K562 (cell line): ENCODE data around the gene PRICKLE3. TPM values are rescaled to one million over a fixed set of nuclear protein-coding genes. Genes with fewer than 3 reads are reported as not detected.

Experiments
- CBX8 ChIP-seq: fragments of 200-600 bp; sonication (generic); IDR thresholded peaks from 2 replicates; pipeline ENCODE4 v1.6.1; 2012; ENCODE audit warnings: borderline replicate concordance, mixed run types, low read depth, mild to moderate bottlenecking, moderate library complexity, mixed read lengths, low read length, control low read depth, inconsistent platforms; ENCODE audit not compliant: poor library complexity, severe bottlenecking; ENCODE audit errors: extremely low read depth
- DACH1 ChIP-seq: fragments of 450-650 bp; IDR thresholded peaks from 2 replicates; pipeline ENCODE4 v1.6.1; 2018; ENCODE audit not compliant: partially characterized antibody
- DIDO1 ChIP-seq: fragments of 450-650 bp; IDR thresholded peaks from 2 replicates; pipeline ENCODE4 v1.6.1; 2016; ENCODE audit warnings: low read depth, missing biosample characterization, missing genetic modification characterization
- IRF9 ChIP-seq: fragments of 450-650 bp; IDR thresholded peaks from 2 replicates; pipeline ENCODE4 v1.6.1; 2016; ENCODE audit warnings: missing biosample characterization, missing genetic modification characterization
- KLF13 ChIP-seq: fragments of 450-650 bp; IDR thresholded peaks from 2 replicates; pipeline ENCODE4 v1.6.1; 2016; ENCODE audit warnings: missing genetic modification characterization, low read depth, mild to moderate bottlenecking, missing compliant biosample characterization, moderate library complexity, borderline replicate concordance
- MECOM ChIP-seq: fragments of 250-450 bp; sonication (Bioruptor Pico); IDR thresholded peaks from 2 replicates; pipeline ENCODE4 v1.8.0; 2022; ENCODE audit warnings: inconsistent platforms
- MIER1 ChIP-seq: fragments of 450-650 bp; IDR thresholded peaks from 2 replicates; pipeline ENCODE4 v1.6.1; 2016; ENCODE audit warnings: antibody characterized with exemption, mild to moderate bottlenecking, low read depth
- MTA1 ChIP-seq: fragments of 450-650 bp; IDR thresholded peaks from 2 replicates; pipeline ENCODE4 v1.6.1; 2017; ENCODE audit warnings: borderline replicate concordance
- NR2C2 ChIP-seq, 2 experiments: fragments of 200-800 bp in 1 of 2; sonication (Bioruptor generic) in 1 of 2; sonication (generic) in 1 of 2; formaldehyde crosslinking in 1 of 2; IDR thresholded peaks; 2 replicates each; pipeline versions ENCODE4 v1.6.1 to v1.8.0; 2016 to 2022; ENCODE audit warnings: mild to moderate bottlenecking in 1 of 2, missing compliant biosample characterization in 1 of 2, missing genetic modification characterization in 1 of 2, missing genetic modification reagents in 1 of 2
- POLR2H ChIP-seq: IDR thresholded peaks from 2 replicates; pipeline ENCODE4 v1.6.1; 2016; ENCODE audit warnings: missing genetic modification characterization, low read depth, mild to moderate bottlenecking, control low read depth, missing compliant biosample characterization, moderate library complexity
- POU5F1 ChIP-seq: fragments of 150-350 bp; IDR thresholded peaks from 2 replicates; pipeline ENCODE4 v1.6.1; 2014; ENCODE audit warnings: borderline replicate concordance, low read length, low read depth, mild to moderate bottlenecking; ENCODE audit not compliant: partially characterized antibody
- USF2 ChIP-seq: sonication (generic); formaldehyde crosslinking; IDR thresholded peaks from 2 replicates; pipeline ENCODE4 v1.5.0; 2020; ENCODE audit warnings: missing genetic modification reagents
- ZBTB33 ChIP-seq: sonication (generic); formaldehyde crosslinking; IDR thresholded peaks from 2 replicates; pipeline ENCODE4 v1.8.1; 2023; ENCODE audit warnings: mild to moderate bottlenecking, missing genetic modification reagents
- ZBTB5 ChIP-seq: fragments of 450-650 bp; IDR thresholded peaks from 2 replicates; pipeline ENCODE4 v1.6.1; 2017; ENCODE audit warnings: antibody characterized with exemption
- ZBTB7A ChIP-seq: IDR thresholded peaks from 2 replicates; pipeline ENCODE4 v1.6.1; 2011; ENCODE audit warnings: low read depth, mild to moderate bottlenecking, low read length, moderate library complexity, borderline replicate concordance; ENCODE audit not compliant: control insufficient read depth
- ZBTB8A ChIP-seq: fragments of 450-650 bp; IDR thresholded peaks from 2 replicates; pipeline ENCODE4 v1.6.1; 2018; ENCODE audit warnings: mild to moderate bottlenecking, moderate library complexity; ENCODE audit not compliant: partially characterized antibody
- ZFP36 ChIP-seq: fragments of 150-350 bp; IDR thresholded peaks from 2 replicates; pipeline ENCODE4 v1.6.1; 2018; ENCODE audit warnings: low read length, low read depth; ENCODE audit not compliant: partially characterized antibody
- ZKSCAN3 ChIP-seq: fragments of 250-450 bp; sonication (Bioruptor Pico); IDR thresholded peaks from 2 replicates; pipeline ENCODE4 v1.4.0; 2020
- ZNF12 ChIP-seq: sonication (generic); formaldehyde crosslinking; IDR thresholded peaks from 2 replicates; pipeline ENCODE4 v1.4.0; 2020; ENCODE audit warnings: mild to moderate bottlenecking, missing genetic modification reagents
- ZNF133 ChIP-seq: fragments of 250-450 bp; sonication (Bioruptor Pico); IDR thresholded peaks from 2 replicates; pipeline ENCODE4 v1.4.0; 2020; ENCODE audit warnings: mild to moderate bottlenecking
- ZNF785 ChIP-seq: fragments of 250-450 bp; sonication (Bioruptor Pico); IDR thresholded peaks from 2 replicates; pipeline ENCODE4 v1.4.0; 2020; ENCODE audit warnings: mild to moderate bottlenecking
- polyA plus RNA-seq, 8 experiments: library from polyadenylated mRNA; depleted of rRNA in 4 of 8; stranded (reverse) in 5 of 8; unstranded in 3 of 8; fragments of >200 nt; fragmentation: Nextera tagmentation in 2 of 8; fragmentation: Illumina TruSeq in 1 of 8; extraction: Ambion mirVana in 2 of 8; extraction: Trizol in 1 of 8; gene quantifications; 2 replicates each; pipeline versions ENCODE4 v1.2.1 to v1.2.3, GENCODE V29; 2011 to 2014; ENCODE audit warnings: inconsistent platforms in 1 of 8, missing spikeins in 1 of 8
- total RNA-seq, 7 experiments: library from RNA; depleted of rRNA in 6 of 7; stranded (reverse); fragments of >200 nt in 6 of 7; fragmentation: Illumina TruSeq in 2 of 7; extraction: Trizol in 2 of 7; gene quantifications; 2 replicates each; pipeline versions ENCODE4 v1.2.1 to v1.2.3, GENCODE V29; 2011 to 2021; ENCODE audit warnings: low replicate concordance in 1 of 7

Gene PRICKLE3
- total and polyA plus RNA-seq, 9 of the 15 experiments (the other 6 are each of a cell fraction or from before 2014, with no cell fraction given): 1.1 to 44.3 (median 14.0) TPM

GRCh38 chrX:49155900-49156837 is 30.0 kb downstream of the PRICKLE3 start (continued):
- TF ChIP-seq USF2 (CRISPR knock-in tag): no peak
- TF ChIP-seq ZFP36: no peak
- TF ChIP-seq ZNF133: no peak
- TF ChIP-seq ZNF12 (CRISPR knock-in tag): no peak
- no peak for TF ChIP-seq DIDO1 (tag)
- no peak for TF ChIP-seq POU5F1
- TF ChIP-seq DACH1: no peak
- no peak; the same call in 1 of the 2 replicates for TF ChIP-seq NR2C2 (CRISPR knock-in tag; IDR thresholded peaks at IDR 0.05)
- TF ChIP-seq NR2C2 (tag; IDR thresholded peaks at IDR 0.05): peak; percentile 69
- peak; percentile 68 for TF ChIP-seq POLR2H
- TF ChIP-seq ZBTB8A: no peak
- no peak for TF ChIP-seq ZNF785 (CRISPR knock-in tag)
- TF ChIP-seq ZKSCAN3: no peak
- TF ChIP-seq MTA1: no peak
- TF ChIP-seq IRF9: no peak
- peak; percentile 80 for TF ChIP-seq ZBTB7A
- TF ChIP-seq ZBTB5: no peak
- TF ChIP-seq MIER1: no peak
- no peak for TF ChIP-seq KLF13 (tag)
- TF ChIP-seq MECOM: no peak
- peak; percentile 96 for TF ChIP-seq ZBTB33
- no peak for TF ChIP-seq CBX8
